SU-DHL-6 (cell line): ENCODE results near the gene TMEM178A.

Source experiments
- H2AFZ ChIP-seq: fragments of 200-600 bp; sonication (generic); 2 replicates; pipeline ENCODE4 v1.6.1; 2014; ENCODE audit warnings: low read depth, mild to moderate bottlenecking, moderate library complexity, mixed read lengths, antibody characterized with exemption, low read length; ENCODE audit not compliant: severe bottlenecking
- H3F3A ChIP-seq: fragments of 200-600 bp; shearing (Covaris generic); 2 replicates; pipeline ENCODE4 v1.6.0; 2016; ENCODE audit warnings: antibody characterized with exemption, mild to moderate bottlenecking; ENCODE audit not compliant: insufficient read depth
- H3K27ac ChIP-seq: fragments of 200-600 bp; sonication (generic); 2 replicates; pipeline ENCODE4 v1.5.1; 2016; ENCODE audit warnings: low read depth, mild to moderate bottlenecking, low read length, moderate library complexity, mixed read lengths
- H3K27me3 ChIP-seq: fragments of 200-600 bp; sonication (generic), shearing (Covaris generic); 2 replicates; pipeline ENCODE4 v1.6.0; 2014; ENCODE audit warnings: mild to moderate bottlenecking, low read length
- H3K36me3 ChIP-seq: fragments of 200-600 bp; sonication (generic); 2 replicates; pipeline ENCODE4 v1.6.1; 2014; ENCODE audit warnings: mild to moderate bottlenecking, low read length, mixed read lengths
- H3K4me2 ChIP-seq: fragments of 300-600, 200-600 bp; shearing (Covaris generic), sonication (generic); 2 replicates; pipeline ENCODE4 v1.6.0; 2014; ENCODE audit warnings: low read length, low read depth, mild to moderate bottlenecking; ENCODE audit not compliant: poor library complexity, severe bottlenecking
- H3K4me3 ChIP-seq: fragments of 200-600 bp; sonication (generic); 2 replicates; pipeline ENCODE4 v1.5.1; 2014; ENCODE audit warnings: antibody characterized with exemption, low read length, mild to moderate bottlenecking, mixed read lengths; ENCODE audit not compliant: insufficient read depth, poor library complexity, severe bottlenecking
- H3K79me2 ChIP-seq: fragments of 200-600 bp; sonication (generic); 2 replicates; pipeline ENCODE4 v1.6.1; 2014; ENCODE audit warnings: mild to moderate bottlenecking, low read length, moderate library complexity; ENCODE audit not compliant: insufficient read depth
- H3K9ac ChIP-seq: fragments of 200-600 bp; sonication (generic); 2 replicates; pipeline ENCODE4 v1.7.0; 2014; ENCODE audit warnings: mild to moderate bottlenecking, low read length
- H3K9me2 ChIP-seq: fragments of 200-600 bp; sonication (generic); replicated peaks from 2 replicates; pipeline ENCODE4 v1.6.1; 2014; ENCODE audit warnings: low read length; ENCODE audit not compliant: insufficient read depth
- H3K9me3 ChIP-seq: fragments of 200-600 bp; sonication (generic); 2 replicates; pipeline ENCODE4 v1.6.1; 2014; ENCODE audit warnings: low read length, mixed read lengths; ENCODE audit not compliant: insufficient read depth
- H4K20me1 ChIP-seq: fragments of 200-600 bp; sonication (generic); 2 replicates; pipeline ENCODE4 v1.6.1; 2014; ENCODE audit warnings: low read depth, mild to moderate bottlenecking, antibody characterized with exemption, low read length, moderate library complexity, mixed read lengths
- EZH2phosphoT487 ChIP-seq: fragments of 200-600 bp; sonication (generic), shearing (Covaris generic); conservative IDR thresholded peaks from 2 replicates; pipeline ENCODE4 v1.6.1; 2018; ENCODE audit warnings: mild to moderate bottlenecking, antibody characterized with exemption, low read length, moderate library complexity, mixed read lengths
- TF ChIP-seq, protein P1 (sequence below): fragments of 200-600 bp; sonication (generic); IDR thresholded peaks from one replicate; pipeline ENCODE4 v1.5.1; 2017; ENCODE audit warnings: antibody characterized with exemption, mild to moderate bottlenecking, low read length, moderate library complexity; ENCODE audit not compliant: insufficient read depth, poor library complexity, severe bottlenecking

The TMEM178A gene

DNA sequence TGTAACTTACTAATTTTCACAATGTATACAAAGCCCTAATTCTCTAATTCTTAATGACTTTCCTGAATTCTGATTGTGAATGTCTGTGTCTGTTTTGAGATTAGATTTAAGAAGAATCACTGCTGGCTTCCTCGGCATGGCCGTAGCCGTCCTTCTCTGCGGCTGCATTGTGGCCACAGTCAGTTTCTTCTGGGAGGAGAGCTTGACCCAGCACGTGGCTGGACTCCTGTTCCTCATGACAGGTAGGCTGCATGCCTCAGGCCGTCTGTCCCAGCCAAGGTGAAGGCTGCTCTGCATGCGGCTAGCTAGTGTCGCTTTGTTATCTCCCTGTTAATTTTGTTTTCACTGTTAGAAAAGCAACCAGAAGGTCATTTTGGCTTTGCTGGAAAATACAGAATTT, 41.2 kb downstream of the TMEM178A start:
- Histone ChIP-seq H3F3A (no peaks in the 10 kb centered on the region), H3K4me3 (no peak overlapping the region), H3K9ac (no peak overlapping the region), H3K36me3 (no peaks in the 10 kb centered on the region), H4K20me1 (no peaks in the 10 kb centered on the region), H3K9me3 (peaks cover 4% of the 10 kb centered on the region; the same call in 1 of the 2 replicates), H3K27ac (no peak overlapping the region), H3K4me2 (no peak overlapping the region), H3K27me3 (no peaks in the 10 kb centered on the region), H2AFZ (no peak overlapping the region), H3K79me2 (no peaks in the 10 kb centered on the region), H3K9me2 (no peaks in the 10 kb centered on the region)
- no peak for TF ChIP-seq EZH2phosphoT487
- TF ChIP-seq, protein P1, sequence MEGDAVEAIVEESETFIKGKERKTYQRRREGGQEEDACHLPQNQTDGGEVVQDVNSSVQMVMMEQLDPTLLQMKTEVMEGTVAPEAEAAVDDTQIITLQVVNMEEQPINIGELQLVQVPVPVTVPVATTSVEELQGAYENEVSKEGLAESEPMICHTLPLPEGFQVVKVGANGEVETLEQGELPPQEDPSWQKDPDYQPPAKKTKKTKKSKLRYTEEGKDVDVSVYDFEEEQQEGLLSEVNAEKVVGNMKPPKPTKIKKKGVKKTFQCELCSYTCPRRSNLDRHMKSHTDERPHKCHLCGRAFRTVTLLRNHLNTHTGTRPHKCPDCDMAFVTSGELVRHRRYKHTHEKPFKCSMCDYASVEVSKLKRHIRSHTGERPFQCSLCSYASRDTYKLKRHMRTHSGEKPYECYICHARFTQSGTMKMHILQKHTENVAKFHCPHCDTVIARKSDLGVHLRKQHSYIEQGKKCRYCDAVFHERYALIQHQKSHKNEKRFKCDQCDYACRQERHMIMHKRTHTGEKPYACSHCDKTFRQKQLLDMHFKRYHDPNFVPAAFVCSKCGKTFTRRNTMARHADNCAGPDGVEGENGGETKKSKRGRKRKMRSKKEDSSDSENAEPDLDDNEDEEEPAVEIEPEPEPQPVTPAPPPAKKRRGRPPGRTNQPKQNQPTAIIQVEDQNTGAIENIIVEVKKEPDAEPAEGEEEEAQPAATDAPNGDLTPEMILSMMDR, result no peak

DNA sequence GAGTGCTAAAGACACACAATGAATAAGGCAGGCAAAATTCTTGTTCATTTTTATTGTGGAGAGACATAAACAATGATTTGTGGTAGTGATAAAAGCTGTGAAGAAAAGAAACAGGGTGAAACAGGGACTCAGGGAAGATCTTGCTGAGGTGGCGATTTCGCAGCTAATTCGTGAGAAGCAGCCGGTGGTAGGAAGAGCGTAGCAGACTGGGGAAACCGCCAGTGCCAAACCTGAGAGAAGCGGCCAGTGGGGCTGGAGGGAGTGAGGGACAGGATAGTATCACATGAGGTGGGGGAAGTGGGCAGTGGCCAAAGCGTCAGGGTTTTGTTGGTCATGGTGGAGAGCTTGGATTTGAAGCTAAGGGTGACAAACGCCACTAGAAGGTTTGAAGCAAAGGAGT, 42.3 kb downstream of the TMEM178A start:
- Histone ChIP-seq H3K4me2 (no peak overlapping the region), H3F3A (no peaks in the 10 kb centered on the region), H2AFZ (no peak overlapping the region), H4K20me1 (no peaks in the 10 kb centered on the region), H3K27me3 (no peaks in the 10 kb centered on the region), H3K27ac (no peak overlapping the region), H3K9ac (no peak overlapping the region), H3K9me2 (no peaks in the 10 kb centered on the region), H3K79me2 (no peaks in the 10 kb centered on the region), H3K36me3 (no peaks in the 10 kb centered on the region), H3K9me3 (no peaks in the 10 kb centered on the region), H3K4me3 (no peak overlapping the region)
- TF ChIP-seq EZH2phosphoT487, result no peak
- TF ChIP-seq, protein P1, result no peak

DNA sequence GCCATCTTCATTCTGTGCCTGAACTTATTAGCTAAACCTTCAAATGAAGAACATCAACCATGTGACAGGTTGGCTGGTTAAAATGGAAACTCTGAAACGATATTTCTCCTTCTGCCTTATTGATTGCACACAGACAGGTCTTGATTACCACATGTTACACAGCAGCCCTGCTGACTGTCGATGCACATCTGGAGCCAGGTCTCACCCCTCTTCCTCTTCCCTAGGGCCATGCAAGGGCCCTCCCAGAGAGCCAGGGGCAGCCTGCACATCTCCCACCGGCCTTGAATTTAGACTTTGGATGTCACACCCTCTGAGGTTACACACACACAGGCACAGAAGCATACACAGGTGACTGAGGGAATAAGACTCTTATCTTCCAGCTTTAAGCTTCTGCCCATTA, 45.1 kb downstream of the TMEM178A start:
- no peak for TF ChIP-seq EZH2phosphoT487
- TF ChIP-seq, protein P1, result no peak
- no peak overlapping the region for H3K27ac ChIP-seq
- no peaks in the 10 kb centered on the region for H4K20me1 ChIP-seq
- H2AFZ ChIP-seq, result no peak overlapping the region
- H3K27me3 ChIP-seq, result no peaks in the 10 kb centered on the region
- H3K79me2 ChIP-seq, result no peaks in the 10 kb centered on the region
- H3K36me3 ChIP-seq, result no peaks in the 10 kb centered on the region
- no peak overlapping the region for H3K9ac ChIP-seq
- no peak overlapping the region for H3K4me3 ChIP-seq
- no peak overlapping the region for H3K4me2 ChIP-seq
- no peaks in the 10 kb centered on the region for H3K9me2 ChIP-seq
- H3K9me3 ChIP-seq, result no peaks in the 10 kb centered on the region
- H3F3A ChIP-seq, result no peaks in the 10 kb centered on the region
